NOMO-1 treated with DMSO at 0.1 percent for 48 hours (cell line): Measurements from ENCODE around the gene BLTP1.

Experiments
- DNase-seq: peaks from one replicate; lab custom pipeline; 2025; ENCODE audit not compliant: unreplicated experiment; lab: John Stamatoyannopoulos, UW

BLTP1 gene

GRCh38 chr4:122163767-122164166 lies 11.6 kb downstream of the BLTP1 start:
- DNase-seq: peak; percentile 42

GRCh38 chr4:122167369-122167768 lies 15.2 kb downstream of the BLTP1 start:
- no peak for DNase-seq

GRCh38 chr4:122170775-122171174 lies 18.6 kb downstream of the BLTP1 start:
- DNase-seq: no peak

GRCh38 chr4:122171323-122171722 lies 19.2 kb downstream of the BLTP1 start:
- DNase-seq: no peak

GRCh38 chr4:122172266-122172665 lies 20.1 kb downstream of the BLTP1 start:
- no peak for DNase-seq

- no peak for DNase-seq
Measured at GRCh38 chr4:122178961-122179360, 26.8 kb downstream of the BLTP1 start.

GRCh38 chr4:122195718-122196117 lies 43.6 kb downstream of the BLTP1 start:
- DNase-seq: no peak
